Measurements from ENCODE around the gene CLTC. TPM values are rescaled to one million over a fixed set of nuclear protein-coding genes. Genes with fewer than 3 reads are reported as not detected.

CLTC gene
- total and polyA plus RNA-seq, 2 donors (not counting 1 experiment from before 2014, with no cell fraction given): 25.9 to 114 TPM

- peaks cover 36 to 42% of the 10 kb centered on the region in 2 donors for H3K4me1 ChIP-seq (ENCODE audit: control insufficient read depth in 2 of 2, insufficient read depth in 2 of 2, low read length in 2 of 2)
Measured at GRCh38 chr17:59633658-59634359, 14.1 kb downstream of the CLTC start.

GRCh38 chr17:59634632-59635541, 15.2 kb downstream of the CLTC start:
- no peak for DNase-seq
- H3K4me3 Mint-ChIP-seq: no peak overlapping the region

More at GRCh38 chr17:59633658-59634359, 14.1 kb downstream of the CLTC start:
- Histone ChIP-seq H3K9ac (ENCODE audit: low read length) (no peak overlapping the region), H3K9me3 (ENCODE audit: control extremely low read depth in 1 of 3, control insufficient read depth in 2 of 3, insufficient read depth in 1 of 3, low read length in 2 of 3) (peaks cover 0 to 2% (median 0%) of the 10 kb centered on the region in 3 donors), H3K4me3 (ENCODE audit: control extremely low read depth in 1 of 5, extremely low read depth in 1 of 5, insufficient read depth in 1 of 5, low read depth in 2 of 5, low read length in 4 of 5) (no peak overlapping the region), H2AFZ (ENCODE audit: insufficient read depth, low read depth, low read length, poor library complexity, severe bottlenecking) (no peak overlapping the region), H3K27me3 (replicated peaks in 1 of 4; ENCODE audit: control extremely low read depth in 1 of 4, control insufficient read depth in 3 of 4, insufficient read depth in 4 of 4, low read length in 3 of 4) (no peaks in the 10 kb centered on the region), H3K79me2 (ENCODE audit: control insufficient read depth, insufficient read depth, low read length) (peaks cover 99% of the 10 kb centered on the region), H3K27ac (ENCODE audit: low read length in 2 of 2) (no peak overlapping the region), H3K4me2 (replicated peaks; ENCODE audit: low read depth, low read length, poor library complexity, severe bottlenecking) (no peak overlapping the region), H3K36me3 (replicated peaks in 1 of 2; ENCODE audit: control extremely low read depth in 1 of 2, control insufficient read depth in 1 of 2, extremely low read depth in 1 of 2, insufficient read depth in 2 of 2, low read length in 1 of 2) (no peaks in the 10 kb centered on the region), H4K20me1 (ENCODE audit: control insufficient read depth, insufficient read depth, low read length, poor library complexity, severe bottlenecking) (peaks cover 84% of the 10 kb centered on the region)
- peak overlapping the region; percentile 26 for H3K27ac Mint-ChIP-seq
- ATAC-seq (ENCODE audit: low read depth): no peak
- H3K27me3 Mint-ChIP-seq: no peaks in the 10 kb centered on the region
- no peak for DNase-seq
- no peak overlapping the region for H3K4me3 Mint-ChIP-seq
- intact Hi-C loops (cut with micrococcal nuclease): no loop called here
- H3K9me3 Mint-ChIP-seq (ENCODE audit: insufficient read depth): no peaks in the 10 kb centered on the region
- no peak for TF ChIP-seq EZH2 (IDR thresholded peaks at IDR 0.05; ENCODE audit: borderline replicate concordance, insufficient read depth, low read depth, low read length, poor library complexity, severe bottlenecking)
- peaks cover 71% of the 10 kb centered on the region for H3K4me1 Mint-ChIP-seq
- WGBS (ENCODE audit: insufficient coverage): 62% methylated on average over 2 of the region's 5 CpGs
- CTCF ChIA-PET: no interaction called here
- POLR2A ChIA-PET: no interaction called here

More at GRCh38 chr17:59634632-59635541, 15.2 kb downstream of the CLTC start:
- H3K79me2 ChIP-seq (ENCODE audit: control insufficient read depth, insufficient read depth, low read length): peaks cover 98% of the 10 kb centered on the region
- ChIA-PET CTCF (no interaction called here), POLR2A (no interaction called here)
- TF ChIP-seq EZH2 (IDR thresholded peaks at IDR 0.05; ENCODE audit: borderline replicate concordance, insufficient read depth, low read depth, low read length, poor library complexity, severe bottlenecking) (no peak), CTCF (IDR thresholded peaks at IDR 0.05) (no peak)
- H3K4me1 Mint-ChIP-seq: peaks cover 69% of the 10 kb centered on the region
- H3K27ac Mint-ChIP-seq: peak overlapping the region; percentile 3
- intact Hi-C loops (cut with micrococcal nuclease): no loop called here
- H3K4me1 ChIP-seq (ENCODE audit: control insufficient read depth in 2 of 2, insufficient read depth in 2 of 2, low read length in 2 of 2): peaks cover 34% of the 10 kb centered on the region in 2 donors
- H3K9ac ChIP-seq (ENCODE audit: low read length): no peak overlapping the region
- no peaks in the 10 kb centered on the region for H3K9me3 Mint-ChIP-seq (ENCODE audit: insufficient read depth)
- H3K27me3 ChIP-seq (replicated peaks in 1 of 4; ENCODE audit: control extremely low read depth in 1 of 4, control insufficient read depth in 3 of 4, insufficient read depth in 4 of 4, low read length in 3 of 4): no peaks in the 10 kb centered on the region
- H3K27ac ChIP-seq (ENCODE audit: low read length in 2 of 2): peak overlapping the region in 1 of 2 donors; percentile 21
- H2AFZ ChIP-seq (ENCODE audit: insufficient read depth, low read depth, low read length, poor library complexity, severe bottlenecking): no peak overlapping the region
- no peaks in the 10 kb centered on the region for H3K36me3 ChIP-seq (replicated peaks in 1 of 2; ENCODE audit: control extremely low read depth in 1 of 2, control insufficient read depth in 1 of 2, extremely low read depth in 1 of 2, insufficient read depth in 2 of 2, low read length in 1 of 2)
- no peak overlapping the region for H3K4me2 ChIP-seq (replicated peaks; ENCODE audit: low read depth, low read length, poor library complexity, severe bottlenecking)
- ATAC-seq (ENCODE audit: low read depth): no peak
- H3K9me3 ChIP-seq (ENCODE audit: control extremely low read depth in 1 of 3, control insufficient read depth in 2 of 3, insufficient read depth in 1 of 3, low read length in 2 of 3): peaks cover 0 to 2% (median 0%) of the 10 kb centered on the region in 3 donors
- H4K20me1 ChIP-seq (ENCODE audit: control insufficient read depth, insufficient read depth, low read length, poor library complexity, severe bottlenecking): peaks cover 86% of the 10 kb centered on the region
- WGBS (ENCODE audit: insufficient coverage): 60% methylated on average over 2 of the region's 3 CpGs
- no peak overlapping the region for H3K4me3 ChIP-seq (ENCODE audit: control extremely low read depth in 1 of 5, extremely low read depth in 1 of 5, insufficient read depth in 1 of 5, low read depth in 2 of 5, low read length in 4 of 5)
- no peaks in the 10 kb centered on the region for H3K27me3 Mint-ChIP-seq
